A673 (cell line): Measurements from ENCODE around the gene ACTR5. TPM values are rescaled to one million over a fixed set of nuclear protein-coding genes. Genes with fewer than 3 reads are reported as not detected.

Source experiments
- BruUV-seq: library from RNA; stranded (reverse); fragments of 400-500 nt; replicated peaks from 2 replicates; lab custom pipeline; 2021; lab: Mats Ljungman, UMichigan
- CTCF ChIA-PET: fragments of 300-600 bp; sonication (Branson Sonifier 250); formaldehyde crosslinking; loops from one replicate; lab custom pipeline; 2022; ENCODE audit warnings: antibody characterized with exemption; lab: Charles Lee
- POLR2A ChIA-PET: fragments of 300-600 bp; sonication (Branson Sonifier 250); formaldehyde crosslinking; loops from one replicate; lab custom pipeline; 2022; ENCODE audit warnings: antibody characterized with exemption; ENCODE audit not compliant: low non-redundant PET; lab: Charles Lee
- DNase-seq: peaks from one replicate; pipeline ENCODE4 v3.0.0-alpha.2; 2015; ENCODE audit warnings: low spot score
- H3K27ac ChIP-seq: fragments of 200-600 bp; sonication (generic); 2 replicates; pipeline ENCODE4 v1.5.1; 2016; ENCODE audit warnings: mixed run types, low read depth, mild to moderate bottlenecking, mixed read lengths, antibody characterized with exemption, low read length; ENCODE audit not compliant: poor library complexity, severe bottlenecking
- H3K27me3 ChIP-seq: fragments of 200-600 bp; sonication (generic); replicated peaks from 2 replicates; pipeline ENCODE4 v1.6.1; 2017; ENCODE audit warnings: mixed run types, low read depth, mild to moderate bottlenecking, mixed read lengths, antibody characterized with exemption, low read length; ENCODE audit not compliant: insufficient read depth, poor library complexity
- H3K36me3 ChIP-seq: fragments of 200-600 bp; sonication (generic); 2 replicates; pipeline ENCODE4 v1.6.1; 2016; ENCODE audit warnings: mixed run types, mild to moderate bottlenecking, mixed read lengths, antibody characterized with exemption, low read length; ENCODE audit not compliant: insufficient read depth, poor library complexity, severe bottlenecking
- H3K4me1 ChIP-seq: fragments of 200-600 bp; sonication (generic); 2 replicates; pipeline ENCODE4 v1.6.1; 2017; ENCODE audit warnings: mixed run types, mild to moderate bottlenecking, mixed read lengths, antibody characterized with exemption, low read length; ENCODE audit not compliant: insufficient read depth, poor library complexity, severe bottlenecking
- H3K4me3 ChIP-seq: fragments of 200-600 bp; sonication (generic); 2 replicates; pipeline ENCODE4 v1.5.1; 2016; ENCODE audit warnings: low read depth, mixed run types, mild to moderate bottlenecking, mixed read lengths, low read length; ENCODE audit not compliant: poor library complexity, severe bottlenecking
- H3K9me3 ChIP-seq: fragments of 200-600 bp; sonication (generic); 2 replicates; pipeline ENCODE4 v1.6.1; 2016; ENCODE audit warnings: mixed run types, low read depth, mild to moderate bottlenecking, mixed read lengths, antibody characterized with exemption, low read length; ENCODE audit not compliant: poor library complexity, severe bottlenecking
- CTCF ChIP-seq: fragments of 300-800, 200-600 bp; sonication (generic); conservative IDR thresholded peaks from 2 replicates; pipeline ENCODE4 v1.5.1; 2017; ENCODE audit warnings: low read depth, mild to moderate bottlenecking, antibody characterized with exemption, low read length, moderate library complexity, mixed read lengths
- EZH2 ChIP-seq: fragments of 200-600 bp; sonication (generic); IDR thresholded peaks from 2 replicates; pipeline ENCODE4 v1.6.1; 2017; ENCODE audit warnings: borderline replicate concordance, low read depth, mild to moderate bottlenecking, mixed read lengths, antibody characterized with exemption, low read length; ENCODE audit not compliant: poor library complexity, severe bottlenecking
- intact Hi-C: fragments of 100-400 bp; cut with micrococcal nuclease; formaldehyde crosslinking; loops from one replicate; pipeline ENCODE4 v1.10.0; 2022; ENCODE audit not compliant: unreplicated experiment
- total RNA-seq: library from RNA; stranded (reverse); gene quantifications from 2 replicates; pipeline ENCODE4 v1.2.3, GENCODE V29; 2021

Gene ACTR5
- total RNA-seq, 1 experiment from 2014 or later, result 11.5 TPM

DNA sequence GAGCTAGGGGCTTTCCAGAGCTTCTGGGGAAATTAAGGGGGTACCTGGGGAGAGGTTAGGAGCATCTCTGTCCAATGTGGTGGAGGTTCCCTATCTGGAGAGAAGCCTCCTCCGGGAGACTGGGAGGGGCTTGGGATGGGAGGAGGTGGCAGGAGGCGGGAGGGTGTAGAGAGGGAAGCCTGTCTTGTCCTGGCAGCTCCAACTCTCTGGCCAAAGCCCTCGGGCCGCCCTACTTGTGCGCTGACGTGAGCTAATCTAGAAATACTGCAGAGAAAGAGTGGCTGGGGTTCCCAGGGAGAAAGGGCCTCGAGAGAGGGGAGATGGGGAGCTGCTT is 25.6 kb upstream of the ACTR5 start:
- CTCF ChIA-PET, result no interaction called here
- TF ChIP-seq CTCF, result no peak
- TF ChIP-seq EZH2, result no peak
- Histone ChIP-seq H3K4me3 (no peak overlapping the region), H3K36me3 (no peaks in the 10 kb centered on the region), H3K27ac (no peak overlapping the region), H3K9me3 (no peaks in the 10 kb centered on the region), H3K4me1 (no peaks in the 10 kb centered on the region), H3K27me3 (peaks cover 100% of the 10 kb centered on the region)
- DNase-seq, result no peak
- intact Hi-C loops, result no loop called here
- POLR2A ChIA-PET, result no interaction called here
- BruUV-seq, result no TSS peak

DNA sequence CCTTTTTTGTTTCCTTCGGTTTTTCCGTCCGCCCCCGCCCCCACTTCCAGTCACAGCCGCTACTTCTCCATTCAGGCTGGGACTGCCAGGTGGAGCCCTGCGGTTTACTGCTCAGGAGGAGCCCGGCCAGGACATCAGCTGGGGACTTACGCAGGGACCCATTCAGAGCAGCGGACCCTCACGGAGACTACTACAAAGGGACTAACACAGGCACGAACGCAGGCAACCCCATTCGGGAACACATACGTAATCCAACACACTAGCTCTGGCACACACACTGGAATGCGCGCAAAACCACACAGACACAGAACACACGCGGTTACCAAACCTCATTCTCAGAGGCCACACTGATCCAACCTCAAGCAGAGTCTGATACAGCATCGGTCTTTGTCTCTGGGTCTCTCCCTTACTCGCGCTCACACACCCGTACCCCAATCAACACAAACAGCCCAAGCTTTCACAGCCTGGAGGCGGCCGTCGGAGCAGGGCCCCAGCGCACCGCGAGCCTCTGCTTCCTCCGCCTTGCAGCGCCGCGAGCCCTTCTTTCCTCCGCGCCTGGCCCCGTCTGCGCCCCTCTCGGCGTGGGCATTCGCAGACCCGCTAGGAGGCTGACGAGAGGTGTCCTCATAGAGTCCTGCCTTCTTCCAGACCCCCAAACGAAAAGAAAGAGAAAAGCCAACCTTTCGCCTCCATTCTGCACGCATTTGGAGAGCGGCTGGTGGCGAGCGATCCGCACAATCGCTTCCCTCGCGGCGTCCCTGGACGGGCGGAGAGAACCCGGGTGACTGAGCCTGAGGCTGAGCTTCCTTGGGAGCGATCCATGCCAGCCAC is 25.0 kb upstream of the ACTR5 start:
- Histone ChIP-seq H3K9me3 (no peaks in the 10 kb centered on the region), H3K27me3 (peaks cover 100% of the 10 kb centered on the region), H3K4me3 (no peak overlapping the region), H3K27ac (no peak overlapping the region), H3K36me3 (no peaks in the 10 kb centered on the region), H3K4me1 (no peaks in the 10 kb centered on the region)
- intact Hi-C loops, result no loop called here
- no peak for TF ChIP-seq CTCF
- peak; percentile 97 for TF ChIP-seq EZH2
- ChIA-PET CTCF (no interaction called here), POLR2A (interaction anchor here (0.9 kb wide), 1 partner anchor 203 kb away, joined by 3 read pairs; the partner anchor contains the start of gene FAM83D)
- DNase-seq, result no peak
- no TSS peak for BruUV-seq

DNA sequence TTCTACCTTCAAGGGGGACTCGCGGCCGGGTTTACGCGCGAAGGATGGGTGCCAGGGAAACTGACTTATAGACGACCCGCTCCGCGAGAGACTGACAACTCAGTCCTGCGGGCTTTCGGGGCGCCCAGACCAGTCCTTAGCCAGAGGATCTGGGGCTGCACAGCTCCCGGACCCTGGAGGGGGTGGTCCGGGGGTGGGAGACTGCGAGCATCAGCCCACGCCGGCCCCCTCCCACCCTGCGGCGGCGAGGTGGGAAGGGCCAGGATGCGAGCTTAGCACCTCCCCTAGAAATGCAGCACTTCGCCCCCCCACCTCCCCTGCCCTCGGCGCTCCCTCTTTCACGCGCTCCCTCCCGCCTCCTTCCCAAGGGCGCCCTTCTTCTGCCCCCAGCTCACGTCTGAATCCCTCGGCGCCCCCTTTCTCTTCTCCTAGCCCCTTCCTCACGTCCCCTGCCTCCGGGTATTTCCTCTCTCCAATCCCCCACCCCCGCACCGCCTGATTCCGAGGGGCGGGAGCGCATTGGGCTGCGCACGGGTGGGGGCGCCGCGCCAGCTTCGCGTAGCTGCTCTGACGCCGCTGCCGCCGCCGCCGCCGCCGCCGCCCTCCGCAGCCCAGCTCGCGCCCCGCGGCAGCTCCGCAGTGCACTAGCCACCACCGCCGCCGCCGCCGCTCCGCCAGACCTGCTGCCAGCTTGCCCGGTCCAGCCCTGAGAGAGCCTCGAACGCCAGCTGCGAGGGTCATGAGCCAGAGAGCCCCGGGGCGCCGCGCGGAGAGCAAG is 24.2 kb upstream of the ACTR5 start, which contains the start of gene SLC32A1:
TSS of gene SLC32A1 (plus strand) at position 639 of the 778 bp plus-strand sequence. CDS start 239 bp downstream, outside the sequence.
- TF ChIP-seq EZH2 (no peak), CTCF (no peak)
- CTCF ChIA-PET, result no interaction called here
- intact Hi-C loops, result no loop called here
- no peaks in the 10 kb centered on the region for H3K4me1 ChIP-seq
- H3K36me3 ChIP-seq, result no peaks in the 10 kb centered on the region
- POLR2A ChIA-PET, result interaction anchor here (0.9 kb wide), 1 partner anchor 202 kb away, joined by 3 read pairs; the partner anchor contains the start of gene FAM83D
- no peak for DNase-seq
- peaks cover 100% of the 10 kb centered on the region for H3K27me3 ChIP-seq
- peak within 1 kb of the TSS; percentile 17 for H3K4me3 ChIP-seq
- no TSS peak for BruUV-seq
- H3K27ac ChIP-seq, result no peak within 1 kb of the TSS
- no peaks in the 10 kb centered on the region for H3K9me3 ChIP-seq
